AG10803 (cell line): ENCODE data around the gene RPTOR.

Experiments
- DNase-seq: peaks from one replicate; pipeline ENCODE4 v3.0.0; 2010; ENCODE audit warnings: low read depth
- H3K4me3 ChIP-seq: 2 replicates; pipeline ENCODE4 v1.5.1; 2011; ENCODE audit warnings: mild to moderate bottlenecking, low read length, control low read depth
- TF ChIP-seq, protein P1 (sequence below): conservative IDR thresholded peaks from 2 replicates; pipeline ENCODE4 v1.5.1; 2011; ENCODE audit warnings: mild to moderate bottlenecking, low read length, control low read depth, inconsistent platforms

The RPTOR gene

DNA sequence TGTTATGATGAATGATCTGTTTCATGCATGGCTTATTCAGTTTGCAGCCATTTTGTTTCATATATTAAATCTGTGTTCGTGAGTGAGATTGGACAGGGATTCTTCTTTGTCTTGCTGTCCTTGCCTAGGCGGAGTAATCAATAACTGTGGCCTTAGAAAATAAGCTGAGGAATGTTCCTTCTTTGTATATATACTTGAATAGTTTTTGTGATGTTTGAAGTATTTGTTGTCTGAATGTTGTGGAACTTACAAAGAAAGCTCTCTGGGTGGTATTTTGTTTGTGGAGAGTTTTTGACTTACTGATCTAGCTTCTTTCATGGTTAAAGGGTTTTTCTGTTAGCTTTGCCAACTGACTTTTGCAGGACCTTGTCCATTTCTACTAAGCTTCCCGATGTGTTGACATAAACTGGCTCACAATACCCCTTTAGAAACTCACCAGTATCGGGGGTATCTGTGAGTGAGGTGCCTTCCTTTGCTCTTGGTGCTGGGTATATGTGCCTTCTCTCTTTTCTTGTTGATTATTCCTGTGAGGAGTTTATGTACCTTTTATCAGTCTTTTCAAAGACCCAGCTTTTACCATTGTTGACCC lies 166.2 kb downstream of the RPTOR start:
- no peak overlapping the region for H3K4me3 ChIP-seq
- TF ChIP-seq, protein P1, sequence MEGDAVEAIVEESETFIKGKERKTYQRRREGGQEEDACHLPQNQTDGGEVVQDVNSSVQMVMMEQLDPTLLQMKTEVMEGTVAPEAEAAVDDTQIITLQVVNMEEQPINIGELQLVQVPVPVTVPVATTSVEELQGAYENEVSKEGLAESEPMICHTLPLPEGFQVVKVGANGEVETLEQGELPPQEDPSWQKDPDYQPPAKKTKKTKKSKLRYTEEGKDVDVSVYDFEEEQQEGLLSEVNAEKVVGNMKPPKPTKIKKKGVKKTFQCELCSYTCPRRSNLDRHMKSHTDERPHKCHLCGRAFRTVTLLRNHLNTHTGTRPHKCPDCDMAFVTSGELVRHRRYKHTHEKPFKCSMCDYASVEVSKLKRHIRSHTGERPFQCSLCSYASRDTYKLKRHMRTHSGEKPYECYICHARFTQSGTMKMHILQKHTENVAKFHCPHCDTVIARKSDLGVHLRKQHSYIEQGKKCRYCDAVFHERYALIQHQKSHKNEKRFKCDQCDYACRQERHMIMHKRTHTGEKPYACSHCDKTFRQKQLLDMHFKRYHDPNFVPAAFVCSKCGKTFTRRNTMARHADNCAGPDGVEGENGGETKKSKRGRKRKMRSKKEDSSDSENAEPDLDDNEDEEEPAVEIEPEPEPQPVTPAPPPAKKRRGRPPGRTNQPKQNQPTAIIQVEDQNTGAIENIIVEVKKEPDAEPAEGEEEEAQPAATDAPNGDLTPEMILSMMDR, result no peak
- DNase-seq, result no peak

DNA sequence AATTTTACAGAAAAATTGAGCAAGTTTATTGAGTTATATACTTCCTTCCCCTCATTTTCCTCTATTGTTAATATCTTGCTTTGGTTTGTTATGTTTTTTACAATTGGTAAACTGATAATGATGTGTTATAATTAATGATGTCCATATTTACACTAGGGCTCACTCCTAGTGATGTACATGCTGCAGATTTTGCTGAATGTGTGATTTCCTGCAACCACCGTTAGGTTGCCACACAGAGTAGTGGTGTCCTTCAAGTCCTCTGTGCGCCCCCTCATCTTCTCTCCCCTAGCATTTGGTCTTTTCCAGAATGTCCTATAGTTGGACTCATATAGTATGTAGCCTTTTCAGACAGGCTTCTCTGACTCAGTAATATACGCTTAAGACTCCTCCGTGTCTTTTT lies 167.5 kb downstream of the RPTOR start:
- TF ChIP-seq, protein P1, result no peak
- no peak overlapping the region for H3K4me3 ChIP-seq
- no peak for DNase-seq

DNA sequence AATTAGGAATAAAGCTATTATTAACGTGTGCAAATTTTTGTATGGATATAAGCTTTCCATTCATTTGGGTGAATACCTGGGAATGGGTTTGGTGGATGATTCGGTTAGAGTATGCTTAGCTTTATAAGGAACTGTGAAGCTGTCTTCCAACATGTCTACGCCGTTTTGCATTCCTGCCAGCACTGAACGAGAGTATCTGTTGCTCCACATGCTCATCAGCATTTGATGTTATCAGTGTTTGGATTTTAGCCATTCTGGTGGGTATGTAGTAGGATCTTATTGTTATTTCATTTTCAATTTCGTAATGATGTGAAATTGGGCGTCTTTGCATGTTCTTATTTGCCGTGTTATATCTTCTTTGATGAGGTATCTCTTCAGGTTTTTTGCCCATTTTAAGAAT lies 168.0 kb downstream of the RPTOR start:
- H3K4me3 ChIP-seq, result no peak overlapping the region
- no peak for DNase-seq
- TF ChIP-seq, protein P1, result no peak

DNA sequence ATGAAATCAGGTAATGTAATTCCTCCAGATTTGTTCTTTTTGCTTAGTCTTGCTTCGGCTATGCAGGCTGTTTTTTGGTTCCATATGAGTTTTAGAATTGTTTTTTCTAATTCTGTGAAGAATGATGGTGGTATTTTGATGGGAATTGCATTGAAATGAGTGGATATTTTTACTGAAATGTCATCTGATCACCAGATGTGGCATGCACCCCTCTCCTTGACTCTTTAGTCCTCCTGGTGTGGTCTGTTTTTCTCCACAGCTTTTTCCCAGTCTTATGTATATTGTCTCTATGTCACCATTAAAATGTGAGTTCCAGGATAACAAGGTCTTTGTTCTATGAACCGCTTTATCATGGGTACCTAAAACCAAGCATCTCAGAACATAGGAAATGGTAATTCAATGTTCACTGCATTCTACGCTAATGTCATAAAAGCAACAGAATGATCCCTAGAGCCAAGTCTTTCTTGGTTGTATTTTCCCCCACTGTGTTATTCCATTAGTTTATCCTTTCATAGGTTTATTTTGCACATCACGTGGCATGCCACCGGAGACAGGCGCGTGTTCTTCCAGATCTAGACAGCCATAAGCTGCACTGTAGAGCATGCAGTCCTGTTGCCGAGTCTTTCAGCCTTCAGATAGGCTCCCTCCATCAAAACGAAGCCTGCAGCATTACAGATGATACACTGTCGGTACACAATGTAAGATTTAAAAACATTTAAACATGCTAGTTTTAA lies 172.5 kb downstream of the RPTOR start:
- TF ChIP-seq, protein P1, result no peak
- no peak overlapping the region for H3K4me3 ChIP-seq
- peak; percentile 66 for DNase-seq

DNA sequence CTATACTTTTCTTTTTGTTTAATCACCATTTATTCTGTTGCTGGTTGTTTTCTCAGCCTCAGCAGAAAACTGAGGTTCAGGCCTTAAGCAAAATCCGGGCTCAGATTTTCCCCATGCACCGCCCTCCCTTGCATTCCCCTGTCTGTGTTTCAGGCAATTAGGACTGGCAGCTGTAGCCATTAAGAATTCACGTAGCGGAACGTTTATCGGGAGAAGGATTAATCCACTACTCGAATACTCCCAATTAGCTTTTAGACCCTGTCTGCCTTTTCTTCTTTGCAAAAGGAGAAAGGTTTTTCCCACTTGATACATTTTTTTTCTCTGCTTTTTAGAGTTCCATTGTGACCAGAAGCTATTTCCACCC lies 173.1 kb downstream of the RPTOR start:
- H3K4me3 ChIP-seq, result no peak overlapping the region
- TF ChIP-seq, protein P1, result no peak
- DNase-seq, result no peak

DNA sequence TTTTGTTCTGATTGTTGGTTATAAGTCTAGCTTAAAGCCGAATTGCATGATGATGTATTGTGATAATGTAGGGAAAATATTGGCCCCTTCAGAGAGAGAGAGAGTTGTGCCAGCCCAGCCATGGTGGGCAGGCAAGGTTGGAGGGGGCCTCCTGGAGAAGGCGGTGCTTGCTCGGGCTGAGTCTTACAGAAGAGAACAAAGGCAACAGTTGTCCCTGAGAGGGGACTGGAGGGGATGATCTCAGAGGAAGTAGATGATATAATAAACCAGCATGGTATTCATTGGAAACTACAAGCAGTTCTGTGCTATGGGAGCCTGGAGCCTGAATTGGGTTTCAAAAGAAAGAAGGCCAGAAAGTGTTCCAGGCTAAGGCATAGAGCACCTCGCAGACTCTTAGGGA lies 173.8 kb downstream of the RPTOR start:
- no peak for DNase-seq
- no peak overlapping the region for H3K4me3 ChIP-seq
- TF ChIP-seq, protein P1, result no peak

DNA sequence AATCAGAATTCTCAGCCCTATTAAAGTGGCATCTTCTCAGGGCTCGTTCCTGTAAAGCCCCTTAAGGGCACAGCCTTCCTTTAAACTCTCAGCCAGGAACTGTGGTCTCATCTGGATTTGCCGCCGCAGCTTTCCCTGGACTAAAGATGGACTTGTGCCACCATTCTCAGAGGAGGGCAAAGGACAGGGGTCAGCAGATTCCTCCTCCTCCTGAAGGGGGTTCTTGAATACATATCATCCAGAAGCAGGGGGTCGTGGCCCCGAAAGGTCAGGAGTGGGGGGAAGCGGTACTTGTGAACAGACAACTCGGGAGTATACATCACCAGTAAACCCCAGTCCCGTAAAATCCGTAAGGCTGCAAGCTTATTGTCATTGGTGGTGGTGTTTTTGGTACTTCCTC lies 174.8 kb downstream of the RPTOR start:
- DNase-seq, result no peak
- no peak overlapping the region for H3K4me3 ChIP-seq
- TF ChIP-seq, protein P1, result no peak
